HG02870 (cell line): ENCODE data around the gene TLE4.

ENCODE experiments used
- ATAC-seq: cut with Tn5 transposase; IDR thresholded peaks from one replicate; pipeline ENCODE4 v1.9.1; 2021; ENCODE audit warnings: mild to moderate bottlenecking, moderate library complexity; ENCODE audit not compliant: unreplicated experiment

The TLE4 gene

DNA sequence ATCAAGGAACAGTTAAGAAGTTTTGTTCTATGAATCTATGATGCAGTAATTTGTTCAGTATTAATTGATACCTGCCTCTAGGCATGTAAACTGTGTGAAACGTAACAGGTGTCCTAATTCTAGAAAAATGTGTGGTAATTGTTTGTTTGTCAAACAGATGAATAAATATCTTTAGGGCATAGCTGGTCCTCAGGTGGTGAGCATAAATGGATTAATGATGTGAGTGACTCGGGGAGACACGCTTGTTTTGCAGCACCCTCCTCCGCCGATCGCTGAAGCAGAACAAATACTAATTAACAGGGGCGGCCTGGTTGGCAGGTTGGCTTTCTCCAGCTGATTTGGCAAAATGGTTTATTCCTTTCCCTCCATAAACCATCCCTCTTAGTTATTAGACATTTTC, 88.8 kb downstream of the TLE4 start:
- ATAC-seq, result no peak

DNA sequence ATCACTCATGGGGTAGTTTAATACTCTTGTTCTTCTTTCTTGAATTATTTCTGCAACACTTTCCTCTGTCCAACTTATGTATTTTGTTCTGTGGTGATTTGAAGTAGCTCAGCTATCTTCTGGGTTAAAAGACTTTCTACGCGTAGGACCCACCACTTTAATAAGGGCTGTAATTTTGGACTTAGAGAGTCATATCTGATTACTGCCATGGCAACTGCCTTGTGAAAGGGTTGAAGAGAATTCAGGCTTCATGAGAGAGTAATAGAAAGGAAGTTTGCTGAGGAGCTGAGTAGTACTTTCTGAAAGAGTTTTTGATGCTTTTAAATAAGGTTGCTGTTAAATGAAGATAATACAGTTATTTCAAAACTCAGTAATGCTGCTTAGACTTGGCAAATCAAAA, 89.5 kb downstream of the TLE4 start:
- ATAC-seq, result no peak

DNA sequence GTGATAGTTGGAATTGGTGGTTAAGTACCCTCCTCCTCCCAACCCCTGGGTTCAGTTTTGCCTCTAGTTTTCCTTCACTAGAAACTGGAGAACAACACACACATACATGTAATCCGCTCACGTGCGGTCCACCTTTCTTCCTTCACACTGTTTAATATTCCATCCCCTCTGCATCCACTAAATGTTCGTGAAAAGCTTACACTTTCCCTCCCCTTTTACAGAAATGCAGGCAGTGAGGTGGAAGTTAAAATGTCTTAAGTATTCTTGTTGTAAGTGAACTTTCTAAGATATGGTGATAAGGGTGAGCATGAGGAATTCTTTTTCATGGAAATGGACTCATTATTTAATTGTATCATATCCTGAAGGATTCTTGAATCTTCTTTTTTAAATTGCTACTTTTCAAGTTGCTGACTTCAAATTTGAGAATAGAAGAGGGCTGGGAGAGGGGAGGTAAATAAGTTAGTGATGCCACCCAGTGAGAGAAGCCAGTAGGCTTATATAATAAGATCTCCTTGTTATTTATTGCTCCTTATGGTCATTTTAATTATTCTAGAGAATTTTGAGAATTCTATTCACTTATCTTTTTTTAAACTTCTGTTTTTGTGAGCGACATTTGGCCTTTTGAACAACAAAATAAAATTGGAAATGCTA, 90.2 kb downstream of the TLE4 start:
- no peak for ATAC-seq

DNA sequence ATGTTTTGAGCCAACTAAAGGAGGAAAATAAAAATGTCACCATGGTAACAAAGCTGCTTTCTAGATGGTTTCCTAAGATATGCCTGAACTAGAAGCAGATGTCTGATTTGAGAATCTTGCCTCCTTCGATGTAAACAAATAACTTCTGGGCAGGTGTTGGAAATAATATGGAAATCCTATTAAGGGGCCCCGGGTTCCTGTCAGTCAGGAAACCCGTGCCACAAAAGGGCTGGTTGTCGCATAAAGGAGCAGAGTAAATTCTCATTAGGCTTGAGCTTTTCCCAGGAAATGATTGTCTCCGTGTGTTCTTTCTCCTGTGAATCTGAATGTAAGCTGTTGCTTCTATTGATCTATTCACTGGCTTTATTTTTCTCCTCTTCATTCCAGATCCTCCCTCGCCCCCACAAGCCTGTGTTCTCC, 90.8 kb downstream of the TLE4 start:
- no peak for ATAC-seq

DNA sequence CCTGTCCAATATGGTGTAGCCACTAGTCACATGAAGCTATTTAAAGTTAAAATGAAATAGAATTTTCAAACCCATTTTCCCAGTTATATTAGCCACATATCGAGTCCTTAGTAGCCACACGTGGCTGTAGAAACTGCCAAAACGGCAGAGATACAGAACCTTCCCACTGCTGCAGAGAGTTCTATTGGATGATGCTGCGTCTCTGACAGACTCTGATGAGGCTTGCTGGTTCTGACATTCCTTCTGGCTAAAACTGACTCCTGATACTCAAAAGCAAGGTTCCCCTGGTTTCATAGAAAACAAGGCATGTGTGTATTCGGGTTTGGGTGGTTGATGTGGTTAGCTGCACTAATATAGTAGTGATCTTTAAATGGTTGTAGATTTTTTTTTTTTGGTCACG, 91.5 kb downstream of the TLE4 start:
- no peak for ATAC-seq

DNA sequence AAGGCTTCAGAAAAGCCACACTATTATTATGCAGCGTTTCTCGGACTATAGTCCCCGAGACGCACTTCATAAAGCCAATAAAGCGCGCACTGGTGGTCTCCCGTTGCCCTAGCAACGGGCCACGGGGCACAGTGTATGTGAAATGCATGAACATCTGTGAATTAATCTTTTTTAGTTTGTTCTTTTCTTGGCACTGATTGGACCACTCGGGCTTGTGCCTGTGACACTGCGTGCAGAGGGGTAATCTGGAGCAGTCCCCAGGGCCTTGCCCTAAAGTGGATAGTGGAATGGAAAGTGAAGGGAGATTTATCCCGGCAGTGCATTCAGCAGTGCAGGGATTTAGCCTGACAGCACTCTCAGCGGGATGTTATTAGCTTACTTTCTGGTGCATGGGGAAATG, 92.1 kb downstream of the TLE4 start:
- ATAC-seq, result no peak

DNA sequence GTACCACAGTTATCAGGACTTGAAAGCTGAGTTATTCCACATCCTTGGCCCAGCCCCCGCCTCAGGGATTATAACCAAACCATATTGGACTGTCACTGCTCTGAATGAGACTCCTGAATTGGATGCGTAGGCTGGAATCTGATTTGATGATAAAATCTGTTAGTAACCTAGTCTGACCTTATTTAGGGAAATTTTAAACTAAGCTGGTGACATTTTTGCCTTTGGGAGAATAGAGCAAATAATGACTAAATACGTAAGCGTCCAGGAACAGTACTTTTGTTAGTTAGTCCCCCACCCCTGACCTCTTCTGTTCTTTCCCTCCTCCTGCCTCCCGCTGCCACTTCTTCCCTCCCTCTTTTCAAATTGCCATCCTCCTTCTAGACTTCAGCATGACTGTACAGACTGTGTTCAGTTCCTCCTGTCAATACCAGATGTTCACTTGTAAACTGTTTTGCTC, 92.6 kb downstream of the TLE4 start:
- ATAC-seq, result peak; percentile 41

DNA sequence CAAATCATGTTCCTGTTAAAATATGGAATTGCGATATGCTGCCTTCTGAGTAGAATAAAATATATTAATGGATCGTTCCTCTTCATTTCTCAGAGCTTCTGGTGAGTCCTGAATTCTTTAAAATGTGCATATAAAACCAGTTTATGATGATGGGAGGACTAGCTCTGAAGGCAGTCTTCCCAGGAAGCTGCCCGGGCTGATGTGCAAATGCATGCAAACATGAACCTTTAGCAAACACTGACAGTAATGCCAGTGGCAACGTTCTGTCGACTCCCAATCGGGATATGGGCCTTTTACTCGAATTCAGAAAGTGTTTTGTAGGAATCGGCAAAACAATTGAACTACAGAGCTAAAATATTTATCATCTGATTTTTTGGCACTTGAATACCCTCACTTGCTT, 93.6 kb downstream of the TLE4 start:
- ATAC-seq, result no peak

DNA sequence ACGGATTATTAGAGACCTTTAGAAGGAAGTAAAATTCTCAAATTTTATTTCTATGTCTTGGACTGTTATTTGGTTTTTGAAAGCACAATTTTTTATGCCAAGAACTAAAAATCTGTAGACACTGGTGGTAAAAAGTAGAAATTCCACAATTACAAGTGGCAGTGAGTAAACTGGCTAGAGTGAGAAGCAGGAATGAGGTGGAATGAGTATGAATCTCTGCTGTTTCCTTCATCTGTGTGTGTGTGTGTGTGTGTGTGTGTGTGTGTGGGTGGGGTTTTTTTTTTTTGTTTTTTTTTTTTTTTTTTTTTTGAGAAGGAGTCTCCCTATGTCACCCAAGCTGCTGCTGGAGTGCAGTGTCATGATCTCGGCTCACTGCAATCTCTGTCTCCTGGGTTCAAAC, 94.2 kb downstream of the TLE4 start:
- ATAC-seq, result no peak

DNA sequence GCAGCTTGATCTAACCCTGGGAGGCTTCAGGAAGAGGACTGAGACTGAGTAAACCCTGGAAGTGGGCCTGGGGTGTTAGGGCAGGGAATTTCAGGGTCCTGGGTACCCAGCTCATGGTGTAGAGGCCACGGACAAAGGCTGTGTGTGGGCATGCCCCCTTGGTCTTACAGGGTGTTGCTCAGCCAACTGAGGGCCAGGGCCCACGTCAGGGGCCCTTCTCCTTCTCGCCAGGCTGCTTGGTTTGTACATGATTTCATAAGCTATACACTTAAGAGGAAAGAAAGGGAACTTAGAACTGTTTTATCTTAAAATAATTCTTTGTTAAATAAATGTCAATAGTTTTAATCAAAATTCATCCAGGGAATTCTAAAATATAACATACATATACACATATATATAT, 95.4 kb downstream of the TLE4 start:
- ATAC-seq, result no peak

DNA sequence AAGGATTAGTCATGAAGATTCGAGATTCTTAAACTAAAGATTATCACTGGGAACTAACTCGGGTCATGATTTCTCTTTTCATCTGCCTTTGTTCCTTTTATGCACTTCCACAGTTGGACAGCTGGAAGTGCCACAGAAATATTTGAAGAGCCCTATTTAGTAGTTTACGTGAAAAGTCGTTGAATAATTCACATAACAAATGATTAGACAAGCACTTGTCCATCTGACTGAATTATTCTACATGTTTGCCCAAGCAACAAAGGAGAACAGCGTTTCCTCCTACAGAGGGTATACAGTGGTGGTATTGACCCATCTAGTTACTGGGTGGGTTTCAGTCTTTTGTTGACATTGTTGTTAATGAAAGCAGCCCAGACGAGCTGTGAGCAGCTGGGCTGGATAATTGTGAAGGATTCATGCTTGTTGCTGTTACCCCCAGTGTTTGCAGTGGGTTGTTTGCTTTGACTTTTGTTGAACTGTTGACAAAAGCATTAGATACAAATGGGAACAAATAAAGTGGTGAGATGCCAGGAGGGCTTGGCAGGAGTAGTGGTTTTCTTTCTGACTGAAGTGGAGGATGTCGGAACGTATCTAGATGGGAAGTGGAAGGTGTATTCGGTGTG, 96.2 kb downstream of the TLE4 start:
- no peak for ATAC-seq

DNA sequence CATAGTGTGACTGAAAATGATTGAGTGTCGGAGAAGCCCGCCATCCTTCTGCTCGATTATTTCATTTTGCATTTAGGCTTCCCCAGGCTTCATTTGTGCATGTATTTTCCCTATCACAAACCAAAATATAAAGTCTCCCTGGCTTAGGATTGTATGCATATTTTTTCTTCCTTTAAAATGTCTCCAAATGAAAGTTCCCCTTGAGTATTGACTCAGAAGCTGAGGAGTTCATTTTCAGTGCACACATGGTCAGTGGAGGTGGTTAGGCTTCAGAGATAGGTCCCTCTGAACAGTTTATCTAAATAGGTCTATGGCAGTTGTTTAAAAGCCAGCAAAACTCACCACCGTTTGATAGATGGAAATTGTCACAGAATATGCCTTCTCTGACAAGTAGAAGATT, 97.2 kb downstream of the TLE4 start:
- ATAC-seq, result no peak

DNA sequence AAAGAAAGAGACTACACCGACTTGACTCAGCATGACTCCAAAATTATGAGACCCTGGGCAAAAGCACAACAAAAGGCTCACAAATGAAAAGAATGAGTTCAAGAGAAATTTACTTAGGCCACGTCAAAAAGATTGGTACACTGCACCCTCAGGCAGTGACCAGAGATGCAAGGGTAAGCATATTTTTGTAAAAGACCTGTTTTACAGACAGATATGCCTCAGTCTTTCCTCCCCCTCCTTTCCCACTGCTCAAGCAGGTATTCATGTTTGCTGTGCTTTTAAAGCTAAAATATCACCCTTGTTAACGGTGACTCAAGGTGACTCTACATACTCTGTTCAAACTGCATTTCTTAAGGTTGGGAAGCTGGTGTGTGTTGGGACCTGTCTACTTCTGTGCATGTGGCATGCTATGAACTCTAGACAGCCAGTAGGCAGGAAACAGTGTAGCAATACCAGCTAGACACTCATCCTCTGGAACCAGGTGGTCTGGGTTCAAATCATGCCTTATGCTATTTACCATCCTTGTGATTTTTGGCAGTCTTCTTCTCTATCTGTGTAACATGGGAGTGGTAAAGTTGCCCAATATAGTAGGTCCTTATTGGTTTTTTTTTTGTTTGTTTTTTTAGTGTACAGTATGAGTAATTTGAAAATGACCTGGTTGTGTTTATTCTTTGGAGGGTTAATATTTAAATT, 98.7 kb downstream of the TLE4 start:
- ATAC-seq, result no peak

DNA sequence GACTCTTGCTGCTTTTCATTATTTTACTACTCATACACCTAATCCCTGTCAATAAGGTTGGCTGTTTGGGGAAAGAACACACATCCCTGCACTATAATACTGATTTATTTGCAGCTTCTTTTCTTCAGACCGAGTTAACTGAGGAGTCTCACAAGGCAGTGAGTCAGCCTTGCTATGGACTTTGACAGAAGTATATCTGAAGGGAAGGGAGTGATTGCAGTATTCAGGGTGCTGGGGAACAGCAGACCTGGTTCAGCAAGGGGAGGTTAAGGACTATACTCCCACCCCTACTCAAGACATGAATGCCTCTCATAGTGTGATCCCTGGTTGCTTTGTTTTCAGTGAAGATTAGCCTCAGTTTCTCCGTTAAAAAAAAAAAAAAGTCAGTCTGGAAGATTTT, 99.8 kb downstream of the TLE4 start:
- ATAC-seq, result no peak

DNA sequence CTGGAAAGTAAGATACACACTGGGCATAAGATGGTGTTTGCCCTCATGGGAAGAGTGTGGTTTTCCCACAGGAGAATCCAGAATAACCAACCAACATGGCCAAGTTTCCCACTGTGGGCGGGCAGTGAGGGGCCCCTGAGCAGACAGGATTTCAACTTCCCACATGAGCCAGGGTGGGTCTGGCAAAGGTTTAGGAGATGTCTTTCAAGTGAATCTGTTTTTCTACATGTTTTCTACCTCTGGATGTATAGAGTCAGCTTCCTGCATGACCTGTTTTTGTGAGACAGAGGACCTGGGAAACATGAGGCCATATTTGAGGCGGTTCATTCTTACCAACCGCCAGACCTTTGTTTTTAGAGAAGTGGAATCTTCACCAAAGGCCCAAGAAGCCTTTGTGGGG, 100.5 kb downstream of the TLE4 start:
- ATAC-seq, result no peak

DNA sequence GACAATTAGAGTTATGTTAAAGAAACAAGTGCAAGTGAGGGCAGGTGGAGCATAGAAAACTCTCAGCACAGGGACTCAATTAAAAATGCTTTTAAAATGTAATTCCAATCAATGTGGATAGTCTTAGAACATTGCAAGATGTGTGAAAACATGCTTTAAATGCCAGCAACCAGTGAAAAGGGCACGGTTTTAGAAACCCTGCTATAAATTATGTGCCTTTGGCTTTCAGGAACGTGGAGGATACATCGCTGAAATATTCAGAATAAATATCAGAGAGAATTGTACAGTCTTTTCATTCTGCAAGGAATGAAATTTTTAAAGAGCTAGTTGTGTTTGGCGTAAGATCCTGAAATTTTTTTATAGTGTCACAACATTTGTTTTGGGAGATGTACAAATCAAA, 101.1 kb downstream of the TLE4 start:
- no peak for ATAC-seq

DNA sequence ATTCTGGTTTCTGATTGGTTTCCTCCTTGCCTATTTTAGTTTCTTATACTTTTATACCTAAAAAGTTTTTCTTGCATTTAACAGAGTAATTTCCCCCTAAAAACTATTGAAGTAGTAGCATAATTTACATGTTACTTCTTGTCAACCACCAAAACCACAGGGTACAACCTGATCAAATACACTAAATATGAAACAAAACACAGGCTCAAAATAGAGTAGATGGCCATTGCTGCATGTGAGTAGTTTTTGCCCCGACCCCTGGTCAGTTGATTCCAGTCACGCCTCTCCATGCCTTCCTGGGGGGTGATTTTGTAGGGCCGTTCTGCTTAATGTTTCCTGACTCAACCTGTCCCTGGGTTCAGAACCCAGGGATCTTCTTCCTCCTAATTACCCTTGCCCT, 101.8 kb downstream of the TLE4 start:
- peak; percentile 76 for ATAC-seq

DNA sequence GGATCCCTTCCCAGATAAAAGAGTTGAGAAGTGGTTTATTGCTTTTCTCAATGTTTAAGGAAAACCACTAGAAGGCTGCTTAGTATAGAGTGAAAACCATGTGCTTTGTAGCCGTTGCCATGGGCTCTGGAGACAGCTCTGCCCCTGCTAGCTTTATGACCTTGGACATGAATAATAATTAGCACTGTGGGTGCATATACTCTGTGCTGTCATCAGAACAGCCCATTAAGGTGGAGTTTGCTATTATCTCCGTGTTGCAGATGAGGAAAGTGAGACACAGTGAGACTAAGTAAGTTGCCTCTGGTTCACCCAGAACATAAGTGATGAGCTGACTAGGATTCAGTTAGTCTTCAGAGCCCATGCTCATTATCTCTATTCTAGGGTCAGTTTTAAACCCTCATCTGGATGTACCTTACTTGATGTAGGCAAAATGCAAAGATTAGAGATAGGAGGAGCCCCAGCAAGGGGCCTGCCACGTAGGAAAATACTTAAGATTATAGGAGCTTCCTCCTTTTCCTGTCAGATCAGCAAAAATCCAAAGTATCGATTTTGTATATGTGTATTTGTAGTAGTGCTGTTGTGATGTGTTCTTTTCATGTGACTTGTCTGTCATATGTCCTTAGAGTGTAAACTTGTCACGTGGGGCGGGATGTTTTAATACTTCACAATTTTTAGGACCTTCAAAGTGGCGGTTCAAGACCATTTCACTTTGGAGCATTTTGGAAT, 102.5 kb downstream of the TLE4 start:
- peak; percentile 45 for ATAC-seq

DNA sequence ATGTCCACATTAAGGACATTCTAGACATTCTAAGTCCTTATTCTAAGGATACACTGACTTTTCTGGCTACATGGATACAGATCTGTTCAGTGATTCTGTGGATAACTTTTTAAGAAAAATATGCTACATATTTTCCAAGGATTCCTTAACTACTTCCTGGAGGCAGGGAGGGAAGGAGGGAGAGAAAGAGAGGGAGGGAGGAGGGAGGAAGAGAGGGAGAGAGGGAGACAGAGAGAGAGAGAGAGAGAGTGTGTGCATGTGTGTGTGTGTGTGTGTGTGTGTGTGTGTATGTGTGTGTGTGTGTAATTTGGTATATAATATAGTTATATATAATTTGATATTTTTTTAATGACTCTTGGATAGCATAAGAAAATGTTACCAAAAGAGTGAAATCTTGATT, 109.8 kb downstream of the TLE4 start:
- no peak for ATAC-seq

DNA sequence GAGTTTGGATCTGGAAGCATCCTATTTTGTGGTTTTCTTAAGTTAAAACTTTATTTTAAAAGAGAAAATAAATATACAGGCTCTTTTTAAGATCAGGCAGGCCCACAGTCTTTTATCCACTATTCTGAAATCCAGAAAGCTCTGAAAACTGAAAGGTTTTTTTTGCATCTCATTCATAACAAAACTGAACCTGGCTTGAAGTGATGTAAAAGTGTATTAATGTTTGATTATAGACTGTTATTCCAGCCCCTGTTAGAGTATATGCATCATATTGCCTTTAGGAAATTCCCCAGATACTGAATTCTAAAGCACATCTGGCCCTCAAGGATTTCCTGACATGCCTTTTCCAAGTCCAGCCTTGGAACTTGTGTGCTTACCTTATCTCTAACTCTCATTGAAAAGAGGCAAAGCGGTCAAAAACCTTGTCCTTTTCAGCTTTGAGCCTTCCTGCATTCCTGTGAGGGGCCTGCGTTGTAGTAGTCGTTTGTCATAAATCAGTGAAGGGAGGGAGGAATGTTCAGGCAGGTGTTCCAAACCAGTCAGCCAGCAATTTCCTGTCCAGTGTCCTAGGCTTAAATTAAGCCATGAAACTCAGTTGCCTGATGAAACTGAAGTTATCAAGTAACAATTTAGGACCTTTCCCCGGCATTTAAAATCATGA, 110.4 kb downstream of the TLE4 start:
- ATAC-seq, result no peak

DNA sequence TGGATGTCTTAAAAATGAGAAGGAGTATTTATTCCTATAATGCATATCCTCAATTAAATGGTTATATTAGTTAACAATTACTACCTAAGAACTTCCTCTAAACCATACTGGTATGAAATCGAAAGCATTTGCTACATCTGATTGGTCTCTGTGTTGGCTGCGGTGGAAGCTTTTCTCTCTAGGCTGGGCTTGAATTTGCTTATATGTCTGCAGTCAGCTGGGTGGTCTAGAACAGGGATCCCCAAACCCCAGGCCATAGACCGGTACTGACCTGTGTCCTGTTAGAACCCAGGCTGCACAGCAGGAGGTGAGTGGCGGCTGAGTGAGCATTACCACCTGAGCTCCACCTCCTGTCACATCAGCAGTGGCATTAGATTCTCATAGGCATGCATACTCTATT, 112.3 kb downstream of the TLE4 start:
- no peak for ATAC-seq
